DOHH2 (cell line): ENCODE data around the gene TECR.

Source experiments
- H3F3A ChIP-seq: fragments of 200-600 bp; sonication (generic), shearing (Covaris generic); 2 replicates; pipeline ENCODE4 v1.6.0; 2016; ENCODE audit warnings: antibody characterized with exemption, mild to moderate bottlenecking; ENCODE audit not compliant: control insufficient read depth, insufficient read depth
- H3K27ac ChIP-seq: fragments of 200-600 bp; sonication (generic); 2 replicates; pipeline ENCODE4 v1.5.1; 2014; ENCODE audit warnings: low read depth, mild to moderate bottlenecking, low read length, moderate library complexity
- H3K27me3 ChIP-seq: fragments of 200-600 bp; sonication (generic); 2 replicates; pipeline ENCODE4 v1.6.1; 2014; ENCODE audit warnings: mild to moderate bottlenecking, low read length, mixed read lengths; ENCODE audit not compliant: control insufficient read depth
- H3K36me3 ChIP-seq: fragments of 200-600 bp; sonication (generic); 2 replicates; pipeline ENCODE4 v1.6.1; 2014; ENCODE audit warnings: mild to moderate bottlenecking, low read length, moderate library complexity, mixed read lengths; ENCODE audit not compliant: control insufficient read depth
- H3K4me1 ChIP-seq: fragments of 200-600 bp; sonication (generic); 2 replicates; pipeline ENCODE4 v1.6.1; 2014; ENCODE audit warnings: mild to moderate bottlenecking, low read length, mixed read lengths; ENCODE audit not compliant: control insufficient read depth
- H3K4me2 ChIP-seq: fragments of 200-600 bp; sonication (generic); 2 replicates; pipeline ENCODE4 v1.6.0; 2014; ENCODE audit warnings: mild to moderate bottlenecking, low read length, moderate library complexity
- H3K4me3 ChIP-seq: fragments of 200-600 bp; sonication (generic); 2 replicates; pipeline ENCODE4 v1.5.1; 2014; ENCODE audit warnings: mild to moderate bottlenecking, low read length, mixed read lengths
- H3K79me2 ChIP-seq: fragments of 200-600 bp; sonication (generic); 2 replicates; pipeline ENCODE4 v1.6.1; 2014; ENCODE audit warnings: mild to moderate bottlenecking, low read length, mixed read lengths; ENCODE audit not compliant: control insufficient read depth
- H3K9me2 ChIP-seq: fragments of 200-600 bp; sonication (generic); replicated peaks from 2 replicates; pipeline ENCODE4 v1.6.1; 2014; ENCODE audit warnings: mild to moderate bottlenecking, low read length, mixed read lengths; ENCODE audit not compliant: control insufficient read depth
- H3K9me3 ChIP-seq: fragments of 200-600 bp; sonication (generic); 2 replicates; pipeline ENCODE4 v1.6.1; 2014; ENCODE audit warnings: antibody characterized with exemption, low read length, mixed read lengths; ENCODE audit not compliant: control insufficient read depth, insufficient read depth
- H4K20me1 ChIP-seq: fragments of 200-600 bp; sonication (generic); 2 replicates; pipeline ENCODE4 v1.6.0; 2014; ENCODE audit warnings: low read depth, mild to moderate bottlenecking, antibody characterized with exemption, low read length, moderate library complexity; ENCODE audit not compliant: control insufficient read depth, insufficient read depth
- EZH2phosphoT487 ChIP-seq: fragments of 200-600 bp; sonication (generic); IDR thresholded peaks from 2 replicates; pipeline ENCODE4 v1.6.1; 2017; ENCODE audit warnings: borderline replicate concordance, mild to moderate bottlenecking, antibody characterized with exemption, low read length, moderate library complexity, mixed read lengths
- TF ChIP-seq, protein P1 (sequence below): fragments of 200-600 bp; sonication (generic); IDR thresholded peaks from one replicate; pipeline ENCODE4 v1.5.1; 2014; ENCODE audit warnings: antibody characterized with exemption, mild to moderate bottlenecking, low read depth, low read length; ENCODE audit not compliant: poor library complexity, severe bottlenecking

The TECR gene

GRCh38 chr19:14494411-14494810 is 35.0 kb upstream of the TECR start:
- Histone ChIP-seq H3F3A (peaks cover 2% of the 10 kb centered on the region; the same call in 1 of the 2 replicates), H3K79me2 (no peaks in the 10 kb centered on the region), H3K4me1 (peaks cover 14% of the 10 kb centered on the region), H3K27ac (no peak overlapping the region), H3K27me3 (0 out of 2 replicates have a peak, but pooled peaks cover 6% of the 10 kb centered on the region), H3K9me3 (no peaks in the 10 kb centered on the region), H3K36me3 (no peaks in the 10 kb centered on the region), H3K9me2 (no peaks in the 10 kb centered on the region), H3K4me2 (no peak overlapping the region), H4K20me1 (no peaks in the 10 kb centered on the region), H3K4me3 (no peak overlapping the region)
- TF ChIP-seq, protein P1, sequence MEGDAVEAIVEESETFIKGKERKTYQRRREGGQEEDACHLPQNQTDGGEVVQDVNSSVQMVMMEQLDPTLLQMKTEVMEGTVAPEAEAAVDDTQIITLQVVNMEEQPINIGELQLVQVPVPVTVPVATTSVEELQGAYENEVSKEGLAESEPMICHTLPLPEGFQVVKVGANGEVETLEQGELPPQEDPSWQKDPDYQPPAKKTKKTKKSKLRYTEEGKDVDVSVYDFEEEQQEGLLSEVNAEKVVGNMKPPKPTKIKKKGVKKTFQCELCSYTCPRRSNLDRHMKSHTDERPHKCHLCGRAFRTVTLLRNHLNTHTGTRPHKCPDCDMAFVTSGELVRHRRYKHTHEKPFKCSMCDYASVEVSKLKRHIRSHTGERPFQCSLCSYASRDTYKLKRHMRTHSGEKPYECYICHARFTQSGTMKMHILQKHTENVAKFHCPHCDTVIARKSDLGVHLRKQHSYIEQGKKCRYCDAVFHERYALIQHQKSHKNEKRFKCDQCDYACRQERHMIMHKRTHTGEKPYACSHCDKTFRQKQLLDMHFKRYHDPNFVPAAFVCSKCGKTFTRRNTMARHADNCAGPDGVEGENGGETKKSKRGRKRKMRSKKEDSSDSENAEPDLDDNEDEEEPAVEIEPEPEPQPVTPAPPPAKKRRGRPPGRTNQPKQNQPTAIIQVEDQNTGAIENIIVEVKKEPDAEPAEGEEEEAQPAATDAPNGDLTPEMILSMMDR, result no peak
- no peak for TF ChIP-seq EZH2phosphoT487

DNA sequence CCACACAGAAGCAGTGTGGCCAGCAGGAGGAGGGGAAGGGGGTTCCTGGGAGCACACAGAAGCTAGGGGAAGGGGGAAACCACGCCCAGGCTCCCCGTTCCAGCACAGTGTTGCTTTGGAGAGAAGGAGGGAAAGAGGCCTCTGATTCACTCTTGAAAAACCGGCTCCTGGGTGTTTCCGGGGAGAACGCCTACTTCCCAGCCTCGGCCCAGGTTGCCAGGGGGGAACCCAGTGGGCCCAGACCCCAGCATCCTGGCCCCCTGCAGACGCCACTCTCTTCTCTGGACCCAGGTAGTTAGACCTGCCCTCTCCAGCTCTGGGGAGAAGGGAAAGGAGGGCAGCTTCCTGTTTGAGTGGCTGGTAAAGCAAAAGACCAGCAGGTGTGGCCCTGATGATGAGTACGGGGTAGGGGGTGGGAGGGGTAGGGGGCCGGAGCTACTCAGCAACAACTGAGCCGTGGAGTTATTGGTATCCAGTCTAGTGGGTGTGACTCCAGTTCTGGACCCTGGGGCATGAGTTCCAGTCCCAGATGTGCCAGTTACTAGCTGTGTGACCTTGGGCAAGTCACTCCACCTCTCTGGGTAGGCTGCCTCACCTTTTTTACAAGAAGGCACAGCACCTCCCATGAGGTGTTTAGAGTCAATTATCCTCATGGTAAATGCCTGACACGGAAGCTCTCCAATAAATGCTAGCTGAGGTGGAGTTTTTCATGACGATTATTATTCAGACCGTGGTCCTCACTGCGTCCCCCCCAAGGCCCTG is 34.3 kb upstream of the TECR start:
- Histone ChIP-seq H3K27ac (no peak overlapping the region), H3K27me3 (0 out of 2 replicates have a peak, but pooled peaks cover 6% of the 10 kb centered on the region), H3K9me3 (no peaks in the 10 kb centered on the region), H3K36me3 (no peaks in the 10 kb centered on the region), H4K20me1 (no peaks in the 10 kb centered on the region), H3K4me3 (peak overlapping the region; percentile 65), H3K4me1 (peaks cover 14% of the 10 kb centered on the region), H3K9me2 (no peaks in the 10 kb centered on the region), H3F3A (peaks cover 2% of the 10 kb centered on the region; the same call in 1 of the 2 replicates), H3K79me2 (no peaks in the 10 kb centered on the region), H3K4me2 (peak overlapping the region; percentile 65)
- TF ChIP-seq, protein P1, result no peak
- no peak for TF ChIP-seq EZH2phosphoT487

GRCh38 chr19:14495672-14496028 is 33.7 kb upstream of the TECR start:
- H3K27me3 ChIP-seq, result 0 out of 2 replicates have a peak, but pooled peaks cover 6% of the 10 kb centered on the region
- no peaks in the 10 kb centered on the region for H3K36me3 ChIP-seq
- H4K20me1 ChIP-seq, result no peaks in the 10 kb centered on the region
- peak overlapping the region; percentile 65 for H3K4me2 ChIP-seq
- H3K9me2 ChIP-seq, result no peaks in the 10 kb centered on the region
- no peak overlapping the region for H3K27ac ChIP-seq
- TF ChIP-seq EZH2phosphoT487, result no peak
- TF ChIP-seq, protein P1, result no peak
- no peaks in the 10 kb centered on the region for H3K9me3 ChIP-seq
- H3K4me3 ChIP-seq, result peak overlapping the region; percentile 65
- no peaks in the 10 kb centered on the region for H3K79me2 ChIP-seq
- peaks cover 2% of the 10 kb centered on the region; the same call in 1 of the 2 replicates for H3F3A ChIP-seq
- H3K4me1 ChIP-seq, result peaks cover 14% of the 10 kb centered on the region
